ENCODE results near the gene ACOXL.

The ACOXL gene

GRCh38 chr2:111121028-111121827 is 388.9 kb downstream of the ACOXL start:
- peak; percentile 27 for DNase-seq

DNA sequence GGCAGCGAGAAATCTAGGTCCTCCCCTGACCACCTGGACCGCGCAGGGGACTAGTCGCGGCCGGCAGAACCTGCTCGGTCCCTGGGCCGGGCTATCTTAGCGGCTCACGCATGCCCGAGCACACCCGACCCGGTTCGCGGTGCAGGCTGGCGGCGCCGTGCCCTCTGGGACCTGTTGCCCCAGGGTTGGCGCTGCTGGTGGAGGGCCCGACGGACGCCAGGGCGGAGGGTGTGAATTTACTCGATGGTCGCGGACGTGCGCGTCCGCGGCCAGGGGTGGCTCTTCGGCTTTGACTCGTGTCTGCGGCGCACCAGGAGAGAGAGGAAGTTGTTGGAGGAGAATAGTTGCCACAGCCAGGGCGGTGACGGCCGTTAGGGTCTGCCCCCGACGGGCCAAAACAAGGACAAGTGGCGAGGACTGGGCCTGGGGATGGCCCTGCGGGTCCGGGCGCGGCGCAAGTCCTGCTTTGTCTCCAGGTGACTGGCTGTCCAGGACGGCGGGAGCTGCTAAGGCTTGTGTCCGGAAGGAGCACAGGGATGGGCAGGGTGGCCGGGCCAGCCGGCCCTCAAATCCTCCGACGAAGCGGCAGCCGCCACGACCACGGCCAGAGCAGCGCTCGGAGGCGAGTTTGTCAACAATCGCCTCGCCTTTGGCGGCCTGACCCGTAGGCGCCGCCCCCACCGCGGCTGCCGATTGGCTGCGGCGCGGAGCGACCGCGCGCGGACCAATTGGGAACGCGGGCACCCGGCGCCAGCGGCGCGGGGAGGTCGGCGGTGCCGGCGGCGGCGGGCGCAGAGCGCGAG is 389.7 kb downstream of the ACOXL start:
- DNase-seq = peak; percentile 83

DNA sequence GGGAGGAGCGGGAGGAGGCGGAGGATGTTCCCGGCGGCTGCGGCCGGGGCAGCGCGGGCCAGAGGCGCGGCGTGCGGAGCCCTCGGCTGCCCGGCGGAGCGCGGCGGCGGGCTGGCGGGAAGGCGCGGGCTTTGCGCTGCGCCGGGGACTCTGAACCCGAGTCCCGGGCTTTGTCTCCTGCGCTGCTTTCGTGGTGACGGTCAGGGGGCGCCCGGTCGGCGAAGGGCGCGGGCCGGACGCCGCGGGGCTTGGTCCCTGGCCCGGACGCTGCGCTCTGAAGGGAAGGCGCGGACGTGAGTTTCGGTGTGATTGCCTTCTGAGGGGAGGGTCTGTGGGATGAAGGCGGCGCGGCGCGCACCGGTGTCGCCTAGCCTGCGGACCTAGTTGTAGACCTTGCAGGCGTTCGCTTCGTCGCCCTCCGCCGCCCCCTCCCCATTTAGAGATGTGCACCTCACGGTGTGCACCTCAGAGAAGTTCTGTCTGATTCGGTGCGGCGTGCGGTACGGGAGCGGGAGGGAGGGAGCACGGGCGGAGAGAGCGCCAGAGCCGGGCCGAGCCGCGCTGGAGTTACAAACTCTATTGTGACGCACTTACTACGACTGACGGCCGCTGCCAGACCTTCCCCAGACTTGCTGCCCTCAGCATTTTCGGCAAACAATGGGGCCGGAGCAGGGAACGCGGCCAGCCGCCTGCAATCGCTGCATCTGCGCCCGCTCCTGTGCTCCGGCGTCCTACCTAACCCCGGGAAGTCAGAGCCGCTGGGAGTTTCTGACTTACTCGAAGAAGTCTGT is 390.5 kb downstream of the ACOXL start:
- DNase-seq = peak; percentile 46

DNA sequence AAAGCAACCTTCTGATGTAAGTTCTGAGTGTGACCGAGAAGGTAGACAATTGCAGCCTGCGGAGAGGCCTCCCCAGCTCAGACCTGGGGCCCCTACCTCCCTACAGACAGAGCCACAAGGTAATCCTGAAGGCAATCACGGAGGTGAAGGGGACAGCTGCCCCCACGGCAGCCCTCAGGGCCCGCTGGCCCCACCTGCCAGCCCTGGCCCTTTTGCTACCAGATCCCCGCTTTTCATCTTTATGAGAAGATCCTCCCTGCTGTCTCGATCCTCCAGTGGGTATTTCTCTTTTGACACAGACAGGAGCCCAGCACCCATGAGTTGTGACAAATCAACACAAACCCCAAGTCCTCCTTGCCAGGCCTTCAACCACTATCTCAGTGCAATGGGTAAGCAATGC is 391.4 kb downstream of the ACOXL start:
- no peak for DNase-seq

- no peak for DNase-seq
Observed at GRCh38 chr2:111126581-111126980, 394.2 kb downstream of the ACOXL start.

GRCh38 chr2:111127351-111127750 is 395.0 kb downstream of the ACOXL start:
- DNase-seq = no peak

- DNase-seq = no peak
Observed at GRCh38 chr2:111128096-111128495, 395.7 kb downstream of the ACOXL start.

GRCh38 chr2:111133603-111134002 is 401.2 kb downstream of the ACOXL start:
- DNase-seq = no peak

DNA sequence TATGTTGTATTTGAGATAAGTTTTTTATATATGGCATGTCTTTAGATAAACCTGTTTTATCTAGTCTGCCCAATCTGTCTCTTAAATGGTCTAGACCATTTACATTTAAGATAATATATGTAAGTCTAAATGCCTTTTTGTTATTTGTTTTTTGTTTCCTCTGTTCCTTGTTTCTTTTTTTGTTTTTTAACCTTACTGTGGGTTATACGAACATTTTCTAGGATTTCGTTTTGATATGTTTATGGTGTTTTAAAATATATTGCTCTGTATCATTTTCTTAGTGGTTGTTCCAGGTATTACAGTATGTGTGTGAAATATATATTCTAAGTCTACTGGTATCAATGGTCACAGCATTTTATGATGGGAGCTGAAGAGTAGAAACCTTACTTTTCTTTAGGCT is 401.7 kb downstream of the ACOXL start:
- no peak for DNase-seq

GRCh38 chr2:111135237-111135909 is 403.0 kb downstream of the ACOXL start:
- DNase-seq = no peak

DNA sequence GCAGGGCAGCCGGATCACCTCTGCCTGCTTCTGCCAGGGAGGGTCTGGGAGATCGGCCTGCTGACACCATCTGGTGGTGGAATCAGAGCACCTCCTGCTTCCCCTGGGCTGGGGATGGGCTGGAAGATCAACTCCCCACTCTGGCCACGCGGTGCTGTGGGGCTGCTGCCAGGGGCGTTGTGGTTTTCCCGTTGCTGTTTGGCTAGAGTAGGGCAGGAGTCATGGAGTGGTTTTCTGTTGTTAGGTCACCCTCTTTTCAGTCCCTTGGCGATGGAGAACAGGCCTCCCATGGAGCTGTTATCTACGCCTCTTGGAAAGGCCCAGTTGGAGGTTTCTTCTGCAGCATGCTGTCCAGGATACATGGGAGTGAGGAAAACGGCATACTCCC is 403.5 kb downstream of the ACOXL start:
- DNase-seq = no peak

GRCh38 chr2:111138839-111139238 is 406.5 kb downstream of the ACOXL start:
- no peak for DNase-seq

DNA sequence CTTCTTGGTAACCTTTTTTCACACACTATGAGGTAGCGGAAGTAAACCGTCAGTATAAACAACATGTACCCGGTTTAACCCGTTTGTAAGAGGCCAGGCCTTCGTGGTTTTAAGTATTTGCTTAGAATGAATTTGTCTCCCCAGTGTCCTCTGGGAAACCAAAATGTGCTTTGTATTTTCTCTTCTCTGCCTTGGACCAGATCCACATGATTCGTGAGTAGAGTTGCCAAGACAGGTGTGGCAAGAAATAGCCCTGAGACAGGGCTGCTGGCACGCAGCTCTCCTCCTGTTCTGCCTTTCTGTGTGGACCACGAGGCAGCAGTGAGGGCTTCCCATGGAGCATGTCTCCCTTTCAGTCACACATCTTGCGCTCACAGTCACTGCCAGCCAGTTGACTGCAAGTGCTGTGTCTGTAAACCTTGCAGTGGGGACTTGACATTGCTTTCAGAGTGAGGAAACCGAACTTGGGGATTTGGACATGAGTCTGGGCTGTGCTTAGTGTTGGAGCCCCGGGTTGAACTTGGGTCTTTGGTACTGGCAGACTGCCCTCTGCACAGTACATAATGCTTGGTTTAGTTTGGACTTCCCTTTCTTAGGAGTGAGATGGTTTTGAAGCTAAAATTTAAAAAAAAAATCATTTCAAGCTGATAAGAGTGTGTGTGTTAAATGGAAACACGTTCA is 407.4 kb downstream of the ACOXL start:
- DNase-seq = no peak

GRCh38 chr2:111140815-111141214 is 408.4 kb downstream of the ACOXL start:
- DNase-seq = no peak

- DNase-seq = no peak
Observed at GRCh38 chr2:111142101-111142500, 409.7 kb downstream of the ACOXL start.

DNA sequence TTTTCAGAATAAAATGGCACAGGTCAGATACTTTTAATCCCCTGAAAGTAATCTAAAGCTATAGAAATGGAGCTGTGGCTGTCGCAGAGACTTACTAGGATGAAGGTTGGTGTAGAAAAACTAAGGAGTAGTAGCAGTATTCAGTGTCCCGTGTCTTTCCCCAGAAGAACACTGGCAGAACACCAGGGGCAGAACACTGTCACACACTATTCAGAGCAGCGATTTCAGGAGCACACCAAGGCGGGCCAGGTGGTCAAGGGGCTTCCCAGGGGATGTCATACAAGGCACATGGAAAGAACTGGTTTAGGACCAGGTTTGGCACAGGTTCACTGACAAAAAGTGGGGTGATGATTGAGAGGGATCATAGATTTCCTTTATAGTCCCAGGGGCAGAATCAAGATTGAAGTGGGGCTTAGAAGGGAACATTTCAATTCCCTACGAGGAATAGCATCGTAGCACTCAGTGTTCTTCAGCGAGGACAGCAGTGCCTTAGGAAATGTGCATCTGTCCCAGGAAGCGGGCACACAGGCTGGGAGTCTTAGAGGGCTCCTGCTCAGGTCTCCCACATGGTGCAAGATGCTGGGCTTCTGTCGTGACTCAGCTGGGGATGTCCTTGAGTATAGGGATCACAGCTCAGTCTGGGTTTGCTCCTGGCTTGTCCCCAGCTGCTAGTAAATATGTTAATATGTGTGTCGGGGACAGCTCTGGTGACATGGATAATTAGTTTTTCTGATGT is 410.9 kb downstream of the ACOXL start:
- no peak for DNase-seq

DNA sequence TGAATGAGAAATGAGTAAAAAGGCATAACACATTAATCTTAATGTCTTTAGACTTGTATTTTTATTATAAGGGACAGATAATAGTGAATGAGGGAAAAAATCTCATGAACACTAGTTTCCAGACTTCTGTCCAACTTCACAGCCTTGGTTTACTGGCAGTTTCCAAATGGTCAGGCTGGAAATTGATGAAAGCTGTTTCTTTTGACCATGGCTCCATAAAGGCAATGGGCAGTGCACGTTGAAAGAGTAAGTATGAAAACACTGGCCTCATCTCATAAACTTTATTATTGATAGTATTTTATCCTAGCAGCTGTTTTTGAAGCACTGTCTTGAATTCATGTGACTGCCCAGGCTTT is 411.4 kb downstream of the ACOXL start:
- DNase-seq = no peak

GRCh38 chr2:111145103-111145760 is 412.9 kb downstream of the ACOXL start:
- no peak for DNase-seq

GRCh38 chr2:111145951-111146350 is 413.6 kb downstream of the ACOXL start:
- DNase-seq = no peak

DNA sequence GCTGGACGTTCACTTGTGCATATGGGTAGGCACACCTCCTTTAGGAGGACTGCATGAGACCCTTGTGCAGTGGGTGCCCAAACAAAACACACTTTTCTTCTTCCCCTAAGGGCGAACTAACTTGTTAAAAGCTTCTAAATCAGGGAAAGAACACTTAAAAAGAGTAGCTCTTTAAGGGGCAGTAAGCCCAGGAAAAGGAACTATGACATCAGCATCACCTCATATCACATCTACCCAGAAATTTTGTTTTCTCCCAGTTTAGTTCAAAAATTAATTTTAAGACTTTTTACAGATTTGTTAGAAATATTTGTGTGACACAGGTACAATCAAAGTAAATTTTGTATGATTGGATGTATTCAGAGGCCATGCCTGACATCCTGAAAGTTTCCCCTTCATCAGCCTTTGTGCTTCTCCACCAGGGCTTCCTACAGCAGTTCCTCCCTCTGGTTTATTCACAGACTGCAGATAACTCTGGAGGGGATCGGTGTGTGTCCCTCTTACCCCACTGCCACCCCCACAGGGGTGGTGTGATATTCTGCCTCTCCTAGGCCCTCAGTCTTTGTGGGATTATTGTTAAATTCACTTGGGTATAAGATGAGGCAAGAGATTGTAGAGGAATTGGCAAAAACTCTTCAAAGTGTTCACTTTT is 416.0 kb downstream of the ACOXL start:
- DNase-seq = no peak

DNA sequence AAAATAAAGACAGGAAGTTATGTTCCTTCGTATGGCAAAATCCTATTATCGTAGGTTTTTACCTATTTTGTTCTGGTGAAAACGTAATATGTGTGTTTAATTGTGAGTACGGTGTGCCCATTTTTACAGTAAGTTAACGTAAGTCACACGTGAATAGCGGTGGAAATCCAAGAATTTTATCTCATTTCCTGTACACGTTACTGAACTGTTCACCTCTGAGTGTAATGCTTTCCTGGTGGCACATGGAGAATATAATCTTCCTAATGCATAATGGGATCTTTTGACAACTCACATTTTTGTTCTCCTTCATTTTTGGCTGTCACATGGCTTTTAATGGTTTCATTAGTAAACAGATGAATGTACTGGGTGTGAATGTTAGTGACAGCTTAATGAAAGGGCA is 416.6 kb downstream of the ACOXL start:
- DNase-seq = no peak
